ENCODE data around the gene ARHGAP10.

GRCh38 chr4:148089624-148090023 lies 357.7 kb downstream of the ARHGAP10 start:
- TF ChIP-seq CTCF (conservative IDR thresholded peaks at IDR 0.05 in 1 of 2, IDR thresholded peaks at IDR 0.05 in 1 of 2; ENCODE audit: extremely low read depth in 1 of 2, insufficient read depth in 1 of 2, low read depth in 1 of 2, low read length in 2 of 2), result no peak
- TF ChIP-seq EZH2 (IDR thresholded peaks at IDR 0.05; ENCODE audit: borderline replicate concordance, low read length), result no peak
